Endothelial cell of umbilical vein (primary cell): ENCODE results near the gene NELFCD. TPM values are rescaled to one million over a fixed set of nuclear protein-coding genes. Genes with fewer than 3 reads are reported as not detected.
A peak's percentile ranks its signal among the peaks of the same experiment; 100 is the strongest.

ENCODE experiments used
- BruUV-seq: library from RNA; stranded (reverse); fragments of 400-500 nt; replicated peaks from 2 replicates; lab custom pipeline; 2021; lab: Mats Ljungman, UMichigan
- CTCF ChIA-PET: fragments of 300-600, 350-600 bp; sonication (Branson Sonifier 250); formaldehyde crosslinking; loops from one replicate; lab custom pipeline; 2021; ENCODE audit warnings: antibody characterized with exemption, inconsistent platforms; lab: Charles Lee
- POLR2A ChIA-PET: fragments of 300-600, 350-600 bp; sonication (Branson Sonifier 250); formaldehyde crosslinking; loops from one replicate; lab custom pipeline; 2021; ENCODE audit warnings: antibody characterized with exemption, inconsistent platforms; lab: Charles Lee
- DNase-seq: peaks from one replicate; pipeline ENCODE4 v3.0.0-alpha.2; 2011; ENCODE audit warnings: low read depth, low spot score
- FAIRE-seq: peaks from 2 replicates; lab custom pipeline; 2011; peaks lifted over from hg19 to GRCh38; lab: Jason Lieb, UNC
- H2AFZ ChIP-seq: 2 replicates; pipeline ENCODE4 v1.6.0; 2012; ENCODE audit warnings: low read depth, low read length, control low read depth, inconsistent platforms
- H3K27ac ChIP-seq: 2 replicates; pipeline ENCODE4 v1.5.1; 2011; ENCODE audit warnings: low read depth, mild to moderate bottlenecking, control low read depth, low read length, moderate library complexity; ENCODE audit not compliant: insufficient read depth
- H3K27me3 ChIP-seq, 2 experiments: 2 replicates each; pipeline versions ENCODE4 v1.6.0 to v1.6.1; 2011; ENCODE audit warnings: low read length in 2 of 2, mixed read lengths in 1 of 2; ENCODE audit not compliant: control insufficient read depth in 2 of 2, insufficient read depth in 2 of 2
- H3K36me3 ChIP-seq, 2 experiments: 2 replicates in 1 of 2; 3 replicates in 1 of 2; pipeline ENCODE4 v1.5.1; 2011; ENCODE audit warnings: low read length in 2 of 2, mild to moderate bottlenecking in 1 of 2, moderate library complexity in 1 of 2; ENCODE audit not compliant: control insufficient read depth in 2 of 2, insufficient read depth in 2 of 2; ENCODE audit errors: extremely low read depth in 1 of 2
- H3K4me1 ChIP-seq: 3 replicates; pipeline ENCODE4 v1.5.1; 2011; ENCODE audit warnings: mild to moderate bottlenecking, low read length; ENCODE audit not compliant: control insufficient read depth, insufficient read depth; ENCODE audit errors: extremely low read depth
- H3K4me2 ChIP-seq: 2 replicates; pipeline ENCODE4 v1.6.1; 2011; ENCODE audit warnings: low read length, control low read depth, mixed read lengths; ENCODE audit not compliant: insufficient read depth
- H3K4me3 ChIP-seq, 3 experiments: fragments of 200-600 bp in 1 of 3; sonication (generic), shearing (Covaris generic) in 1 of 3; replicated peaks in 1 of 3; 2 replicates each; pipeline ENCODE4 v1.5.1; 2011 to 2016; ENCODE audit warnings: control low read depth in 3 of 3, low read length in 3 of 3, mild to moderate bottlenecking in 2 of 3, inconsistent platforms in 1 of 3, low read depth in 1 of 3, moderate library complexity in 1 of 3; ENCODE audit not compliant: insufficient read depth in 1 of 3
- H3K79me2 ChIP-seq: 2 replicates; pipeline ENCODE4 v1.6.0; 2012; ENCODE audit warnings: low read length, inconsistent platforms; ENCODE audit not compliant: control insufficient read depth, insufficient read depth
- H3K9ac ChIP-seq: replicated peaks from 2 replicates; pipeline ENCODE3; 2011; ENCODE audit warnings: low read length, control low read depth; ENCODE audit not compliant: insufficient read depth; ENCODE audit errors: extremely low read depth
- H3K9me1 ChIP-seq: replicated peaks from 3 replicates; pipeline ENCODE4 v1.6.0; 2011; ENCODE audit warnings: mild to moderate bottlenecking, low read length; ENCODE audit not compliant: control insufficient read depth, insufficient read depth; ENCODE audit errors: extremely low read depth
- H3K9me3 ChIP-seq: replicated peaks from 2 replicates; pipeline ENCODE4 v1.5.1; 2012; ENCODE audit warnings: low read length, inconsistent platforms; ENCODE audit not compliant: control insufficient read depth, insufficient read depth
- H4K20me1 ChIP-seq: replicated peaks from 2 replicates; pipeline ENCODE3; 2011; ENCODE audit warnings: mild to moderate bottlenecking, low read length; ENCODE audit not compliant: control insufficient read depth, insufficient read depth; ENCODE audit errors: extremely low read depth
- EZH2 ChIP-seq: IDR thresholded peaks from 2 replicates; pipeline ENCODE4 v1.6.1; 2012; ENCODE audit warnings: borderline replicate concordance, low read depth, mild to moderate bottlenecking, moderate library complexity, low read length, inconsistent platforms; ENCODE audit not compliant: severe bottlenecking
- FOS ChIP-seq: IDR thresholded peaks from 2 replicates; pipeline ENCODE4 v1.6.1; 2011; ENCODE audit warnings: mild to moderate bottlenecking, low read length, moderate library complexity, borderline replicate concordance; ENCODE audit not compliant: insufficient read depth
- GATA2 ChIP-seq: IDR thresholded peaks from 2 replicates; pipeline ENCODE4 v1.7.0; 2011; ENCODE audit warnings: low read depth, mild to moderate bottlenecking, moderate library complexity, mixed read lengths, low read length; ENCODE audit not compliant: insufficient read length, insufficient read depth
- JUN ChIP-seq: IDR thresholded peaks from 2 replicates; pipeline ENCODE4 v1.6.1; 2011; ENCODE audit warnings: borderline replicate concordance, low read depth; ENCODE audit not compliant: insufficient read length, insufficient read depth
- MYC ChIP-seq: IDR thresholded peaks from one replicate; pipeline ENCODE4 v1.6.1; 2011; ENCODE audit warnings: mild to moderate bottlenecking, low read depth, low read length
- POLR2A ChIP-seq: IDR thresholded peaks from 2 replicates; pipeline ENCODE4 v1.6.1; 2012; ENCODE audit warnings: low read depth, mild to moderate bottlenecking, control low read depth, low read length
- POLR2AphosphoS5 ChIP-seq: IDR thresholded peaks from 2 replicates; pipeline ENCODE4 v1.6.1; 2012; ENCODE audit warnings: low read depth, mild to moderate bottlenecking, control low read depth, low read length, moderate library complexity; ENCODE audit not compliant: insufficient read depth
- dilution Hi-C: fragments of 300-500 bp; cut with MboI; formaldehyde crosslinking; loops from one replicate; pipeline ENCODE4 v1.15.0; 2019; ENCODE audit warnings: low sequenced_read_pairs; ENCODE audit not compliant: extremely low pct_ligation_motif_present
- intact Hi-C: fragments of 100-400 bp; cut with micrococcal nuclease; formaldehyde crosslinking; loops from one replicate; pipeline ENCODE4 v1.10.0; 2022
- polyA plus RNA-seq, 4 experiments: library from polyadenylated mRNA; depleted of rRNA in 3 of 4; stranded (reverse) in 3 of 4; unstranded in 1 of 4; fragments of >200 nt; gene quantifications; 2 replicates each; pipeline versions ENCODE4 v1.2.1 to v1.2.3, GENCODE V29; 2011 to 2012; ENCODE audit warnings: missing spikeins in 1 of 4
- total RNA-seq: library from RNA; stranded (reverse); gene quantifications from 2 replicates; pipeline ENCODE4 v1.2.3, GENCODE V29; 2021
- TF ChIP-seq, protein P1 (sequence below): IDR thresholded peaks from 2 replicates; pipeline ENCODE4 v1.6.1; 2011; ENCODE audit not compliant: insufficient read depth, insufficient read length
- TF ChIP-seq, protein P2 (sequence below), 2 donors: IDR thresholded peaks; 1 replicate in 1 of 2; 2 replicates in 1 of 2; pipeline ENCODE4 v1.5.1; 2011; ENCODE audit warnings: low read length in 2 of 2, mild to moderate bottlenecking in 2 of 2, moderate library complexity in 2 of 2, control low read depth in 1 of 2, inconsistent platforms in 1 of 2, low read depth in 1 of 2; ENCODE audit not compliant: insufficient read depth in 1 of 2; ENCODE audit errors: extremely low read depth in 1 of 2

NELFCD gene
- total and polyA plus RNA-seq, 2 donors (not counting 3 experiments of a cell fraction or from before 2014, with no cell fraction given) = 90.1 to 92.5 TPM

DNA sequence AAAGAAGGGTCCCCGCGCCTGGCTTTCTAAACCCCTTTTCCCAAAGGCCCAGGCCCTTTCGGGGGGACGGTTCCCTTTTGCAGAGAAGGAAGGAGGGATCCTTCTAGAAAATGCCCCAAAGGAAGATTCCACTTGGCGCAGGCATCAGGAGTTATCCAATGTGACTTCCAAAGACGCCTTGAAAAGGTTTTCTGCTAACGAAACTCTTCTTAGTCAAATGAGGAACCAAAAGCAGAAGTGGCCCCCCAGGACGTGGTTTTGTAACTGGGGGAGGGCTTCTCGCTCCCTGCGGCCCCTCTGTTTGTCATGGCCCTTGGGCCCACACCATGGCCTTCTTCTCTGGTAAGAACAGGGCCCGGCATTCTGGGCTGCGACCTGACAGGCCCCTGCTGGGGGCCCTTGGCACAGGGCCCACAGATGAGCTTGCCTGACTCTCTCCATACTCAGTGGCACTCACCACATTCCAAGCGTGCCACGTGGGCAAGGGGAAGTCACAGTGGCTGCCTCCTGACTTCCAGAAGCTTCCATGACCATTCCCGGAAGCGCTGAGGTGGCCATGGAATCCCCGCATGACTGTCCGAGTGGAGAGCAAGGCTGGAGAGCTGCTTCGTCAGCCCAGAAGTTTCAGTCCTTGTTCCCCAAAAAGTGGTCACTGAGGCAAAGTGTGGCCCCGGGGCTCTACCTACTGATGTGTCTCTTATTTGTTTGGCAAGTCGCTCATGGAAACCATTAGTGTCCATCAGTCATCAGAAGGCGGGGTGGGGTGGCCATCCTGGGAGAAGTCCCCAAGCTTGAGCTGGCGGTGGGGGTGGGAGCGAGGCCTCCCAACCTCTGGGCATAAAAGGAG is 26.8 kb downstream of the NELFCD start:
- TSS peak; percentile 30 for BruUV-seq
- intact Hi-C loops = no loop called here
- Histone ChIP-seq H2AFZ (no peak overlapping the region), H3K4me3 (no peak overlapping the region), H3K9me3 (no peaks in the 10 kb centered on the region), H3K9me1 (no peaks in the 10 kb centered on the region), H3K9ac (peak overlapping the region; percentile 94), H3K27me3 (no peaks in the 10 kb centered on the region), H3K79me2 (peaks cover 38% of the 10 kb centered on the region), H3K4me1 (peaks cover 41% of the 10 kb centered on the region), H3K36me3 (peaks cover 0 to 5% of the 10 kb centered on the region in 2 experiments), H4K20me1 (no peaks in the 10 kb centered on the region), H3K27ac (peak overlapping the region; percentile 41), H3K4me2 (no peak overlapping the region)
- POLR2A ChIA-PET = interaction anchor here (1.7 kb wide), 1 partner anchor 24 kb away, joined by 5 read pairs; the partner anchor contains the start of gene ATP5F1E
- TF ChIP-seq POLR2A = no peak
- TF ChIP-seq JUN = no peak
- no peak for TF ChIP-seq GATA2
- TF ChIP-seq, protein P1, sequence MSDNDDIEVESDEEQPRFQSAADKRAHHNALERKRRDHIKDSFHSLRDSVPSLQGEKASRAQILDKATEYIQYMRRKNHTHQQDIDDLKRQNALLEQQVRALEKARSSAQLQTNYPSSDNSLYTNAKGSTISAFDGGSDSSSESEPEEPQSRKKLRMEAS = no peak
- TF ChIP-seq, protein P2, sequence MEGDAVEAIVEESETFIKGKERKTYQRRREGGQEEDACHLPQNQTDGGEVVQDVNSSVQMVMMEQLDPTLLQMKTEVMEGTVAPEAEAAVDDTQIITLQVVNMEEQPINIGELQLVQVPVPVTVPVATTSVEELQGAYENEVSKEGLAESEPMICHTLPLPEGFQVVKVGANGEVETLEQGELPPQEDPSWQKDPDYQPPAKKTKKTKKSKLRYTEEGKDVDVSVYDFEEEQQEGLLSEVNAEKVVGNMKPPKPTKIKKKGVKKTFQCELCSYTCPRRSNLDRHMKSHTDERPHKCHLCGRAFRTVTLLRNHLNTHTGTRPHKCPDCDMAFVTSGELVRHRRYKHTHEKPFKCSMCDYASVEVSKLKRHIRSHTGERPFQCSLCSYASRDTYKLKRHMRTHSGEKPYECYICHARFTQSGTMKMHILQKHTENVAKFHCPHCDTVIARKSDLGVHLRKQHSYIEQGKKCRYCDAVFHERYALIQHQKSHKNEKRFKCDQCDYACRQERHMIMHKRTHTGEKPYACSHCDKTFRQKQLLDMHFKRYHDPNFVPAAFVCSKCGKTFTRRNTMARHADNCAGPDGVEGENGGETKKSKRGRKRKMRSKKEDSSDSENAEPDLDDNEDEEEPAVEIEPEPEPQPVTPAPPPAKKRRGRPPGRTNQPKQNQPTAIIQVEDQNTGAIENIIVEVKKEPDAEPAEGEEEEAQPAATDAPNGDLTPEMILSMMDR (IDR thresholded peaks at IDR 0.05; ENCODE audit: extremely low read depth in 1 of 2, insufficient read depth in 1 of 2, low read depth in 1 of 2, low read length in 2 of 2) = no peak
- no peak for TF ChIP-seq POLR2AphosphoS5
- TF ChIP-seq MYC = no peak
- TF ChIP-seq FOS = no peak
- TF ChIP-seq EZH2 = no peak
- FAIRE-seq (no peak), DNase-seq (no peak)
- CTCF ChIA-PET = no interaction called here
- dilution Hi-C loops = no loop called here
